Mesenchymal stem cell (in vitro differentiated cells and primary cell): Measurements from ENCODE around the gene HTRA3.

ENCODE experiments used
- DNase-seq: peaks from one replicate; pipeline ENCODE4 v3.0.0-alpha.2; 2013
- H2AFZ ChIP-seq: one replicate; pipeline ENCODE4 v1.6.1; 2013; ENCODE audit warnings: low read depth, mild to moderate bottlenecking, control low read depth, inconsistent platforms, low read length, moderate library complexity
- H2AK5ac ChIP-seq: 2 replicates; pipeline ENCODE4 v1.6.1; 2013; ENCODE audit warnings: low read length, moderate library complexity, mild to moderate bottlenecking, inconsistent platforms; ENCODE audit not compliant: severe bottlenecking
- H2BK120ac ChIP-seq: one replicate; pipeline ENCODE4 v1.6.1; 2013; ENCODE audit warnings: low read depth, mild to moderate bottlenecking, inconsistent platforms, low read length, moderate library complexity
- H2BK12ac ChIP-seq, 2 experiments: one replicate each; pipeline ENCODE4 v1.6.1; 2013; ENCODE audit warnings: inconsistent platforms in 2 of 2, low read length in 2 of 2, mild to moderate bottlenecking in 2 of 2, moderate library complexity in 2 of 2, control low read depth in 1 of 2
- H2BK15ac ChIP-seq: one replicate; pipeline ENCODE4 v1.6.1; 2013; ENCODE audit warnings: mild to moderate bottlenecking, low read depth, inconsistent platforms; ENCODE audit not compliant: poor library complexity, severe bottlenecking
- H2BK5ac ChIP-seq: 2 replicates; pipeline ENCODE4 v1.6.1; 2013; ENCODE audit warnings: low read depth, mild to moderate bottlenecking, low read length, control low read depth, inconsistent platforms; ENCODE audit not compliant: poor library complexity, severe bottlenecking
- H3K14ac ChIP-seq, 2 experiments: one replicate each; pipeline ENCODE4 v1.6.1; 2013; ENCODE audit warnings: inconsistent platforms in 2 of 2, low read length in 2 of 2, control low read depth in 1 of 2, mild to moderate bottlenecking in 1 of 2, moderate library complexity in 1 of 2
- H3K18ac ChIP-seq, 2 experiments: one replicate each; pipeline ENCODE4 v1.6.1; 2013; ENCODE audit warnings: inconsistent platforms in 2 of 2, low read length in 2 of 2, control low read depth in 1 of 2, low read depth in 1 of 2, mild to moderate bottlenecking in 1 of 2
- H3K23ac ChIP-seq, 2 experiments: one replicate each; pipeline ENCODE4 v1.6.1; 2013; ENCODE audit warnings: inconsistent platforms in 2 of 2, low read length in 2 of 2, mild to moderate bottlenecking in 2 of 2, moderate library complexity in 2 of 2, control low read depth in 1 of 2
- H3K27ac ChIP-seq: 2 replicates; pipeline ENCODE4 v1.5.1; 2013; ENCODE audit warnings: mild to moderate bottlenecking, moderate library complexity, low read length, control low read depth, inconsistent platforms; ENCODE audit not compliant: poor library complexity, severe bottlenecking
- H3K27me3 ChIP-seq, 2 experiments: 2 replicates each; pipeline versions ENCODE4 v1.6.1 to v1.7.0; 2013; ENCODE audit warnings: low read length in 2 of 2, mild to moderate bottlenecking in 2 of 2, moderate library complexity in 2 of 2, control low read depth in 1 of 2, inconsistent platforms in 1 of 2; ENCODE audit not compliant: control insufficient read depth in 1 of 2, insufficient read depth in 1 of 2
- H3K36me3 ChIP-seq, 2 experiments: 2 replicates each; pipeline versions ENCODE4 v1.6.1 to v1.7.0; 2013; ENCODE audit warnings: low read length in 2 of 2, control low read depth in 1 of 2, inconsistent platforms in 1 of 2, low read depth in 1 of 2, mild to moderate bottlenecking in 1 of 2; ENCODE audit not compliant: insufficient read depth in 2 of 2, control insufficient read depth in 1 of 2
- H3K4ac ChIP-seq, 2 experiments: one replicate each; pipeline ENCODE4 v1.6.1; 2013; ENCODE audit warnings: inconsistent platforms in 2 of 2, low read length in 2 of 2, mild to moderate bottlenecking in 2 of 2, moderate library complexity in 2 of 2, control low read depth in 1 of 2, low read depth in 1 of 2
- H3K4me1 ChIP-seq: 2 replicates; pipeline ENCODE4 v1.6.1; 2013; ENCODE audit warnings: low read depth, low read length, control low read depth; ENCODE audit not compliant: control insufficient read depth, insufficient read depth
- H3K4me2 ChIP-seq: 2 replicates; pipeline ENCODE4 v1.6.1; 2013; ENCODE audit warnings: low read length, mild to moderate bottlenecking, inconsistent platforms; ENCODE audit not compliant: poor library complexity, severe bottlenecking
- H3K4me3 ChIP-seq, 2 experiments: 2 replicates each; pipeline versions ENCODE4 v1.5.1 to v1.7.0; 2013; ENCODE audit warnings: low read length in 2 of 2, mild to moderate bottlenecking in 2 of 2, control low read depth in 1 of 2, low read depth in 1 of 2; ENCODE audit not compliant: insufficient read depth in 1 of 2
- H3K79me1 ChIP-seq: replicated peaks from 2 replicates; pipeline ENCODE4 v1.6.1; 2013; ENCODE audit warnings: mild to moderate bottlenecking, control low read depth, low read length, inconsistent platforms; ENCODE audit not compliant: poor library complexity, severe bottlenecking
- H3K9ac ChIP-seq: 2 replicates; pipeline ENCODE4 v1.7.0; 2013; ENCODE audit warnings: mild to moderate bottlenecking, low read length, moderate library complexity
- H3K9me3 ChIP-seq: 2 replicates; pipeline ENCODE4 v1.7.0; 2013; ENCODE audit warnings: mild to moderate bottlenecking, low read length; ENCODE audit not compliant: control insufficient read depth
- H4K8ac ChIP-seq: one replicate; pipeline ENCODE4 v1.6.1; 2013; ENCODE audit warnings: inconsistent platforms, mild to moderate bottlenecking, low read length, moderate library complexity
- H4K91ac ChIP-seq: one replicate; pipeline ENCODE4 v1.6.1; 2013; ENCODE audit warnings: mild to moderate bottlenecking, low read length, inconsistent platforms
- WGBS: methylation state at CpG from one replicate; pipeline ENCODE4 v1.1.7; 2013; ENCODE audit warnings: mixed read lengths; 5-methylcytosine and 5-hydroxymethylcytosine counted together

Gene HTRA3

GRCh38 chr4:8331575-8331955 is 62.0 kb downstream of the HTRA3 start:
- Histone ChIP-seq H3K9ac (no peak overlapping the region), H3K9me3 (peaks cover 16% of the 10 kb centered on the region), H3K4me1 (peaks cover 12% of the 10 kb centered on the region), H4K91ac (no peak overlapping the region), H3K36me3 (no peaks in the 10 kb centered on the region), H2BK12ac (no peak overlapping the region), H3K4ac (no peak overlapping the region), H4K8ac (no peak overlapping the region), H3K27ac (no peak overlapping the region), H3K23ac (no peak overlapping the region), H2BK5ac (no peak overlapping the region), H2AFZ (no peak overlapping the region), H2BK15ac (no peak overlapping the region), H3K14ac (no peak overlapping the region), H3K4me3 (no peak overlapping the region), H3K79me1 (no peaks in the 10 kb centered on the region), H3K27me3 (peaks cover 0 to 18% of the 10 kb centered on the region in 2 experiments), H2AK5ac (no peak overlapping the region), H3K18ac (no peak overlapping the region), H2BK120ac (no peak overlapping the region), H3K4me2 (no peak overlapping the region)
- WGBS = 91% methylated on average over 2 of the region's 6 CpGs
- DNase-seq = no peak

GRCh38 chr4:8332038-8332857 is 62.7 kb downstream of the HTRA3 start:
- H3K23ac ChIP-seq = no peak overlapping the region
- H3K9ac ChIP-seq = no peak overlapping the region
- no peak overlapping the region for H3K14ac ChIP-seq
- peaks cover 16% of the 10 kb centered on the region for H3K9me3 ChIP-seq
- no peak overlapping the region for H3K4me3 ChIP-seq
- H2BK12ac ChIP-seq = no peak overlapping the region
- no peak overlapping the region for H2BK120ac ChIP-seq
- peaks cover 12% of the 10 kb centered on the region for H3K4me1 ChIP-seq
- H2AK5ac ChIP-seq = no peak overlapping the region
- DNase-seq = no peak
- no peak overlapping the region for H4K8ac ChIP-seq
- H2BK5ac ChIP-seq = no peak overlapping the region
- no peak overlapping the region for H3K27ac ChIP-seq
- H3K4me2 ChIP-seq = no peak overlapping the region
- H3K18ac ChIP-seq = no peak overlapping the region
- WGBS = 88% methylated on average over 12 of the region's 12 CpGs
- no peak overlapping the region for H2AFZ ChIP-seq
- no peaks in the 10 kb centered on the region for H3K79me1 ChIP-seq
- no peaks in the 10 kb centered on the region for H3K36me3 ChIP-seq
- peaks cover 0 to 18% of the 10 kb centered on the region in 2 experiments for H3K27me3 ChIP-seq
- no peak overlapping the region for H3K4ac ChIP-seq
- no peak overlapping the region for H4K91ac ChIP-seq
- H2BK15ac ChIP-seq = no peak overlapping the region

GRCh38 chr4:8332891-8333331 is 63.4 kb downstream of the HTRA3 start:
- Histone ChIP-seq H3K27ac (no peak overlapping the region), H3K18ac (no peak overlapping the region), H2AK5ac (no peak overlapping the region), H4K91ac (no peak overlapping the region), H3K14ac (no peak overlapping the region), H3K4me1 (peaks cover 12% of the 10 kb centered on the region), H3K9me3 (peaks cover 16% of the 10 kb centered on the region), H2BK120ac (no peak overlapping the region), H2BK12ac (no peak overlapping the region), H2AFZ (no peak overlapping the region), H3K36me3 (no peaks in the 10 kb centered on the region), H4K8ac (no peak overlapping the region), H3K23ac (no peak overlapping the region), H2BK5ac (no peak overlapping the region), H3K4me3 (no peak overlapping the region), H3K9ac (no peak overlapping the region), H3K4ac (no peak overlapping the region), H3K27me3 (peaks cover 0 to 18% of the 10 kb centered on the region in 2 experiments), H3K79me1 (no peaks in the 10 kb centered on the region), H3K4me2 (no peak overlapping the region), H2BK15ac (no peak overlapping the region)
- 71% methylated on average over 8 of the region's 8 CpGs for WGBS
- no peak for DNase-seq

GRCh38 chr4:8333726-8334460 is 64.3 kb downstream of the HTRA3 start:
- 80% methylated on average over 14 of the region's 14 CpGs for WGBS
- no peak for DNase-seq
- H3K14ac ChIP-seq = no peak overlapping the region

More at GRCh38 chr4:8333726-8334460, 64.3 kb downstream of the HTRA3 start:
- H3K27me3 ChIP-seq = peaks cover 0 to 18% of the 10 kb centered on the region in 2 experiments
- H3K27ac ChIP-seq = no peak overlapping the region
- H3K4me2 ChIP-seq = no peak overlapping the region
- no peak overlapping the region for H4K91ac ChIP-seq
- H2BK120ac ChIP-seq = no peak overlapping the region
- no peak overlapping the region for H4K8ac ChIP-seq
- peaks cover 12% of the 10 kb centered on the region for H3K4me1 ChIP-seq
- H3K9ac ChIP-seq = no peak overlapping the region
- no peaks in the 10 kb centered on the region for H3K79me1 ChIP-seq
- no peak overlapping the region for H2AFZ ChIP-seq
- H3K36me3 ChIP-seq = no peaks in the 10 kb centered on the region
- no peak overlapping the region for H3K4me3 ChIP-seq
- no peak overlapping the region for H2BK15ac ChIP-seq
- H2BK5ac ChIP-seq = no peak overlapping the region
- H2BK12ac ChIP-seq = no peak overlapping the region
- H2AK5ac ChIP-seq = no peak overlapping the region
- peaks cover 16% of the 10 kb centered on the region for H3K9me3 ChIP-seq
- no peak overlapping the region for H3K18ac ChIP-seq
- H3K23ac ChIP-seq = no peak overlapping the region
- no peak overlapping the region for H3K4ac ChIP-seq
